ENCODE measurements around the gene KCNQ1. TPM values are rescaled to one million over a fixed set of nuclear protein-coding genes. Genes with fewer than 3 reads are reported as not detected.

The KCNQ1 gene
- total and polyA plus RNA-seq, 2 donors (not counting 3 experiments of a cell fraction or from before 2014, with no cell fraction given): 0.07 to 0.09 TPM

GRCh38 chr11:2580571-2581001 lies 135.8 kb downstream of the KCNQ1 start:
- TF ChIP-seq FOS (IDR thresholded peaks at IDR 0.05; ENCODE audit: borderline replicate concordance, insufficient read depth, low read length) (no peak), JUN (IDR thresholded peaks at IDR 0.05; ENCODE audit: borderline replicate concordance, insufficient read depth, insufficient read length, low read depth) (no peak), GATA2 (IDR thresholded peaks at IDR 0.05; ENCODE audit: insufficient read depth, insufficient read length, low read depth, low read length) (no peak), CTCF (IDR thresholded peaks at IDR 0.05; ENCODE audit: extremely low read depth in 1 of 2, insufficient read depth in 1 of 2, low read depth in 1 of 2, low read length in 2 of 2) (no peak), POLR2A (IDR thresholded peaks at IDR 0.05; ENCODE audit: low read depth, low read length) (no peak), MAX (IDR thresholded peaks at IDR 0.05; ENCODE audit: insufficient read depth, insufficient read length) (no peak), EZH2 (IDR thresholded peaks at IDR 0.05; ENCODE audit: borderline replicate concordance, low read depth, low read length, severe bottlenecking) (no peak), MYC (IDR thresholded peaks at IDR 0.05; ENCODE audit: low read depth, low read length) (no peak), POLR2AphosphoS5 (IDR thresholded peaks at IDR 0.05; ENCODE audit: insufficient read depth, low read depth, low read length) (no peak)
- H2AFZ ChIP-seq (ENCODE audit: low read depth, low read length): no peak overlapping the region
- H3K27ac ChIP-seq (ENCODE audit: insufficient read depth, low read depth, low read length): no peak overlapping the region
- H3K4me2 ChIP-seq (ENCODE audit: insufficient read depth, low read length): no peak overlapping the region
- intact Hi-C loops (cut with micrococcal nuclease): no loop called here
- no peaks in the 10 kb centered on the region for H3K9me3 ChIP-seq (replicated peaks; ENCODE audit: control insufficient read depth, insufficient read depth, low read length)
- H4K20me1 ChIP-seq (replicated peaks; ENCODE audit: control insufficient read depth, extremely low read depth, insufficient read depth, low read length): no peaks in the 10 kb centered on the region
- no peaks in the 10 kb centered on the region for H3K36me3 ChIP-seq (ENCODE audit: control insufficient read depth in 2 of 2, extremely low read depth in 1 of 2, insufficient read depth in 2 of 2, low read length in 2 of 2)
- FAIRE-seq: no peak
- no peak overlapping the region for H3K4me3 ChIP-seq (replicated peaks in 1 of 3; ENCODE audit: insufficient read depth in 1 of 3, low read depth in 1 of 3, low read length in 3 of 3)
- H3K79me2 ChIP-seq (ENCODE audit: control insufficient read depth, insufficient read depth, low read length): no peaks in the 10 kb centered on the region
- ChIA-PET CTCF (no interaction called here), POLR2A (no interaction called here)
- H3K9ac ChIP-seq (replicated peaks; ENCODE audit: extremely low read depth, insufficient read depth, low read length): no peak overlapping the region
- DNase-seq (ENCODE audit: low read depth, low spot score): no peak
- no peaks in the 10 kb centered on the region for H3K9me1 ChIP-seq (replicated peaks; ENCODE audit: control insufficient read depth, extremely low read depth, insufficient read depth, low read length)
- no TSS peak for BruUV-seq (replicated peaks)
- dilution Hi-C loops (cut with MboI; ENCODE audit: extremely low pct_ligation_motif_present, low sequenced_read_pairs): no loop called here
- H3K27me3 ChIP-seq (ENCODE audit: control insufficient read depth in 2 of 2, insufficient read depth in 2 of 2, low read length in 2 of 2): no peaks in the 10 kb centered on the region
- H3K4me1 ChIP-seq (ENCODE audit: control insufficient read depth, extremely low read depth, insufficient read depth, low read length): no peaks in the 10 kb centered on the region
